Trophoblast cell (in vitro differentiated cells and primary cell): ENCODE measurements around the gene RGS3.

Experiments
- DNase-seq, 2 donors: peaks; one replicate each; pipeline ENCODE4 v3.0.0-alpha.2; 2016
- H2AFZ ChIP-seq: 2 replicates; pipeline ENCODE4 v1.6.1; 2013; ENCODE audit warnings: low read length, moderate library complexity, mild to moderate bottlenecking; ENCODE audit not compliant: insufficient read depth, poor library complexity
- H2AK5ac ChIP-seq: 2 replicates; pipeline ENCODE4 v1.6.1; 2013; ENCODE audit warnings: mild to moderate bottlenecking, low read length
- H2BK120ac ChIP-seq: 2 replicates; pipeline ENCODE4 v1.6.1; 2013; ENCODE audit warnings: low read length, mild to moderate bottlenecking, moderate library complexity; ENCODE audit not compliant: insufficient read depth, poor library complexity
- H2BK12ac ChIP-seq: 2 replicates; pipeline ENCODE4 v1.6.1; 2013; ENCODE audit warnings: mild to moderate bottlenecking, low read length, moderate library complexity
- H2BK5ac ChIP-seq: 2 replicates; pipeline ENCODE4 v1.6.1; 2013; ENCODE audit warnings: low read length, low read depth, moderate library complexity, mild to moderate bottlenecking; ENCODE audit not compliant: poor library complexity
- H3K14ac ChIP-seq: 2 replicates; pipeline ENCODE4 v1.6.1; 2013; ENCODE audit warnings: mild to moderate bottlenecking, low read length
- H3K18ac ChIP-seq: 2 replicates; pipeline ENCODE4 v1.6.1; 2013; ENCODE audit warnings: mild to moderate bottlenecking, low read length
- H3K23ac ChIP-seq: 2 replicates; pipeline ENCODE4 v1.6.1; 2013; ENCODE audit warnings: low read length
- H3K27ac ChIP-seq: 2 replicates; pipeline ENCODE4 v1.5.1; 2013; ENCODE audit warnings: low read depth, mild to moderate bottlenecking, inconsistent platforms, low read length, moderate library complexity
- H3K27me3 ChIP-seq: 2 replicates; pipeline ENCODE4 v1.6.1; 2013; ENCODE audit warnings: inconsistent platforms, mild to moderate bottlenecking, low read length, moderate library complexity; ENCODE audit not compliant: insufficient read depth
- H3K36me3 ChIP-seq, 2 experiments: 1 replicate in 1 of 2; 2 replicates in 1 of 2; pipeline ENCODE4 v1.6.1; 2013; ENCODE audit warnings: low read length in 2 of 2, mild to moderate bottlenecking in 2 of 2, moderate library complexity in 1 of 2; ENCODE audit not compliant: insufficient read depth in 2 of 2, control insufficient read depth in 1 of 2
- H3K4ac ChIP-seq: 2 replicates; pipeline ENCODE4 v1.6.1; 2013; ENCODE audit warnings: low read depth, mild to moderate bottlenecking, low read length, moderate library complexity
- H3K4me1 ChIP-seq, 2 experiments: 1 replicate in 1 of 2; 2 replicates in 1 of 2; pipeline ENCODE4 v1.6.1; 2013; ENCODE audit warnings: low read length in 2 of 2, mild to moderate bottlenecking in 2 of 2, moderate library complexity in 1 of 2; ENCODE audit not compliant: insufficient read depth in 2 of 2, control insufficient read depth in 1 of 2
- H3K4me2 ChIP-seq: 2 replicates; pipeline ENCODE4 v1.6.1; 2013; ENCODE audit warnings: inconsistent platforms, mild to moderate bottlenecking, low read length, moderate library complexity
- H3K4me3 ChIP-seq: 2 replicates; pipeline ENCODE4 v1.5.1; 2013; ENCODE audit warnings: mild to moderate bottlenecking, low read depth, low read length, inconsistent platforms
- H3K79me1 ChIP-seq: one replicate; pipeline ENCODE4 v1.6.1; 2013; ENCODE audit warnings: low read length
- H3K79me2 ChIP-seq: 2 replicates; pipeline ENCODE4 v1.6.1; 2013; ENCODE audit warnings: low read length, mild to moderate bottlenecking; ENCODE audit not compliant: control insufficient read depth, insufficient read depth, poor library complexity
- H3K9ac ChIP-seq: 2 replicates; pipeline ENCODE4 v1.6.1; 2013; ENCODE audit warnings: mild to moderate bottlenecking, low read length
- H3K9me3 ChIP-seq: 2 replicates; pipeline ENCODE4 v1.6.1; 2013; ENCODE audit warnings: low read depth, mild to moderate bottlenecking, control low read depth, inconsistent platforms, low read length; ENCODE audit not compliant: insufficient read depth
- H4K12ac ChIP-seq: 2 replicates; pipeline ENCODE4 v1.6.1; 2013; ENCODE audit warnings: low read depth, mild to moderate bottlenecking, low read length, moderate library complexity
- H4K8ac ChIP-seq: 2 replicates; pipeline ENCODE4 v1.6.1; 2013; ENCODE audit warnings: low read depth, mild to moderate bottlenecking, low read length, moderate library complexity
- H4K91ac ChIP-seq: one replicate; pipeline ENCODE4 v1.6.1; 2013; ENCODE audit warnings: low read depth, mild to moderate bottlenecking, low read length, moderate library complexity
- WGBS: extraction: QIAGEN DNeasy Blood & Tissue Kit; methylation state at CpG from one replicate; pipeline ENCODE4 v1.1.7; 2013; ENCODE audit warnings: missing lambda C conversion rate; ENCODE audit not compliant: insufficient read length, insufficient coverage; ENCODE audit errors: extremely low coverage; 5-methylcytosine and 5-hydroxymethylcytosine counted together

RGS3 gene

DNA sequence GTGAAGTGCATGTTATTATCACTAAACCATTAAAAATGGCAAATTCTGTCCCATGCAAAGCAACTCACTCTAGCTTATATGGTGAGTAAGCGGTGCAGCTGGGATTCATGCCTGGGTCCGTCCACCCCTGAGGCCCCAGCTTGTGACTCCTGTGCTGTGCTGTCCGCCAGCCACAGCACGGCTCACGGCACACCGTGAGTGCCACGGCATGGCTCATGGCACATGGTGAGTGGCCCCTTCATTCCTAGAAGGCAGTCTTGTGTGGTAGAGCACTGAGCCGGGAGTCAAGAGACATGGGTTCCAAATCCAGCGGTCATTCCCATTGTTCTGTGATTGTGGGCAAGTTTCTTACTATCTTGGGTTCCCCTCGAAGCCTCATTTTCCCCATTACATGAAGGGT is 18.8 kb downstream of the RGS3 start:
- Histone ChIP-seq H4K8ac (no peak overlapping the region), H3K9me3 (no peaks in the 10 kb centered on the region), H3K4me2 (no peak overlapping the region), H3K9ac (no peak overlapping the region), H3K4me1 (peaks cover 12 to 18% of the 10 kb centered on the region in 2 experiments), H3K36me3 (peaks cover 0 to 2% of the 10 kb centered on the region in 2 experiments), H3K79me1 (peaks cover 2% of the 10 kb centered on the region), H2BK5ac (no peak overlapping the region), H2BK12ac (no peak overlapping the region), H3K27ac (no peak overlapping the region), H3K4ac (no peak overlapping the region), H4K91ac (no peak overlapping the region), H3K23ac (no peak overlapping the region), H3K4me3 (no peak overlapping the region), H4K12ac (no peak overlapping the region), H2AFZ (no peak overlapping the region), H3K14ac (no peak overlapping the region), H3K79me2 (peaks cover 1% of the 10 kb centered on the region), H3K27me3 (no peaks in the 10 kb centered on the region), H2AK5ac (no peak overlapping the region), H2BK120ac (no peak overlapping the region), H3K18ac (no peak overlapping the region)
- WGBS, result no CpG with 5 or more reads among the region's 10 CpGs
- no peak for DNase-seq

DNA sequence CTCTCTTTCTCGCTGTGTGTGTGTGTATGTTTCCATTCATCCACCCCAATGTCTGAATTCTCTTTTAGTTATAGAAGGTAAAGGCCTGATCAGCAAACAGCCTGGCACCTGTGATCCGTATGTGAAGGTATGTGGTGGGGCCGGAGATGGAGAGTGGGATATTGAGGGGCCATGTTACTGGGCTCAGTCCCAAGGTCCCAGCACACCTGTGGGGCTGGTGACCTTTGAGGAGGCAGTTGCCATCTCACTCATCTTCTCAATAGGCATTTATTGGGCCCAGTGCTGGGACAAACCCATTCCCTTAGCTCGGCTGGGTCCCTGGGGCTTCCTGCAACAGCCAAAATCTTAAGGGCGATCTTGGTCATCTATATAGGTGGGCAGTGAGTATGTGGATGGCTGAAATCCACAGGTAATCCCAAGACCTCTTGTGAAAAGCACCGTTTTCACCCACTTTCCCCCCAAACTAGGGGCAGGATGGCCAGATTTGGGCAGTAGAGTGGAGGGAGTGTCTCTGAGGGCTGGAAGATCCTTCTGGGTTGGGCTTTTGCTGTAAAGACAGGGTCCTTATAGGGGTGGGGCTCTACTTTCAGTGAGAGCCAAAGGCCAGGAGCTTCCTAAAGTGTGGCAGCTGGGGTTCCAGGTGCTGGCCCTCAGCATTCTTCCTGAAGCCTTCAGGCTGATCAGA is 19.6 kb downstream of the RGS3 start:
- H3K18ac ChIP-seq, result no peak overlapping the region
- H3K4me1 ChIP-seq, result peaks cover 12 to 20% of the 10 kb centered on the region in 2 experiments
- H3K4me2 ChIP-seq, result no peak overlapping the region
- no peak overlapping the region for H4K8ac ChIP-seq
- no peak overlapping the region for H3K14ac ChIP-seq
- H3K4me3 ChIP-seq, result no peak overlapping the region
- WGBS, result no CpG with 5 or more reads among the region's 6 CpGs
- no peak overlapping the region for H3K27ac ChIP-seq
- H3K9me3 ChIP-seq, result no peaks in the 10 kb centered on the region
- H3K4ac ChIP-seq, result no peak overlapping the region
- peaks cover 2% of the 10 kb centered on the region for H3K79me1 ChIP-seq
- no peak overlapping the region for H4K91ac ChIP-seq
- H3K27me3 ChIP-seq, result no peaks in the 10 kb centered on the region
- H2BK5ac ChIP-seq, result no peak overlapping the region
- H4K12ac ChIP-seq, result no peak overlapping the region
- H2AK5ac ChIP-seq, result peak overlapping the region; percentile 19
- peak overlapping the region; percentile 46 for H2BK12ac ChIP-seq
- peaks cover 1% of the 10 kb centered on the region for H3K79me2 ChIP-seq
- no peak overlapping the region for H2AFZ ChIP-seq
- H3K23ac ChIP-seq, result no peak overlapping the region
- no peak overlapping the region for H3K9ac ChIP-seq
- DNase-seq, result no peak
- no peak overlapping the region for H2BK120ac ChIP-seq
- peaks cover 0 to 2% of the 10 kb centered on the region in 2 experiments for H3K36me3 ChIP-seq

DNA sequence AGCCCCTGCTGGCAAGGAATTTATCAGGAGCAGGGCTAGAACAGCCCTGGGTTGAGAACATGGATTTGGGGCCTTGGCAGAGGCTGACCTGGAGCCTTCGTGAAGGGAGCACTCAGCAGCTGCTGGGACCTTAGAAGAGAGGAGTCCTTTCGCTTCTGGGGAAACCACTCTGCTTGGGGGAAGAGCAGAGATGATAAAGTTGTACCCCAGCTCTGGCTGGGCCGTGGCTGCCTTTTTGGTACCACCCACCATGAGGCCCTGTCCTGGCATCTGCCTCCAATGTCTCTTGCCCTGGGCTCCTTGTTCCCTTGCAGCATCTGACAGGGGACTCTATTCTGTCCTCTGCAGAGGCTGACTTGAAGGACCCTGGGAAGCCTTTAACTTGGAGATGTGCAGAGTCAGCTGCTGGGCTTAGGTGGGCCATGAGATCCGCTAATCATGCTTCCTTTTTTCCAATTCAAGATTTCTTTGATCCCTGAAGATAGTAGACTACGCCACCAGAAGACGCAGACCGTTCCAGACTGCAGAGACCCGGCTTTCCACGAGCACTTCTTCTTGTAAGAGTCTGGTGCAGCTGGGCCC is 20.2 kb downstream of the RGS3 start:
- peaks cover 2% of the 10 kb centered on the region for H3K79me1 ChIP-seq
- H3K27me3 ChIP-seq, result no peaks in the 10 kb centered on the region
- no CpG with 5 or more reads among the region's 9 CpGs for WGBS
- H3K4me3 ChIP-seq, result no peak overlapping the region
- H2BK12ac ChIP-seq, result peak overlapping the region; percentile 46
- DNase-seq, result no peak
- H3K4me2 ChIP-seq, result no peak overlapping the region
- H3K9ac ChIP-seq, result no peak overlapping the region
- H4K8ac ChIP-seq, result no peak overlapping the region
- H3K36me3 ChIP-seq, result peaks cover 0 to 2% of the 10 kb centered on the region in 2 experiments
- peaks cover 12 to 20% of the 10 kb centered on the region in 2 experiments for H3K4me1 ChIP-seq
- no peak overlapping the region for H3K18ac ChIP-seq
- no peak overlapping the region for H2BK5ac ChIP-seq
- H4K91ac ChIP-seq, result no peak overlapping the region
- H2BK120ac ChIP-seq, result no peak overlapping the region
- no peak overlapping the region for H4K12ac ChIP-seq
- H3K4ac ChIP-seq, result no peak overlapping the region
- H2AK5ac ChIP-seq, result peak overlapping the region; percentile 19
- no peak overlapping the region for H3K23ac ChIP-seq
- no peak overlapping the region for H3K14ac ChIP-seq
- peaks cover 1% of the 10 kb centered on the region for H3K79me2 ChIP-seq
- no peaks in the 10 kb centered on the region for H3K9me3 ChIP-seq
- H2AFZ ChIP-seq, result peak overlapping the region; percentile 5
- no peak overlapping the region for H3K27ac ChIP-seq

DNA sequence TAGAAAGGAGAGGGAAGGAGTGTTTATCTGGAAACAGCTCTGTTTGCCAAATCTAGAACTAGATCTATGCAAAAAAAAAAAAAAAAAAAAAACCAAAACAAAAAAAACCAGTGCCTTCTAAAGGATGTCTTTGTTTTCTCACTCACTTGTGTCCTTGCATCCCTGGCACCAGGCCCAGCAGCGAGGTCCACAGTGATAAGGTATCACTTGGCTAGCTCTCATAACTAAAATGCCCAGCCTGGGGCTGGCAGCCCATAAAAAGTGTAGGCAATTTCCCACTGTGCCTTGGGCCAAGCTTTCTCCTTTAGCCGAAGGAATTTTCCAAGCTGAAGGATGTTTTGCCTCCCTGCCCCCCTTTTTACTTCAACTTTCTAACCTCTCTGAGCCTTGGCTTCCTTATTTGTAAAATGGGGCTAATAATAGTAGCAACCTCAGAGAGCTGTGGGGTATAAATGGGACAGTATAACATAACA is 20.8 kb downstream of the RGS3 start:
- H2BK12ac ChIP-seq, result no peak overlapping the region
- H3K14ac ChIP-seq, result no peak overlapping the region
- no peaks in the 10 kb centered on the region for H3K9me3 ChIP-seq
- no peak overlapping the region for H4K12ac ChIP-seq
- peaks cover 2% of the 10 kb centered on the region for H3K79me1 ChIP-seq
- H2AFZ ChIP-seq, result no peak overlapping the region
- H2BK5ac ChIP-seq, result no peak overlapping the region
- no peak overlapping the region for H4K91ac ChIP-seq
- no peaks in the 10 kb centered on the region for H3K36me3 ChIP-seq
- H2AK5ac ChIP-seq, result no peak overlapping the region
- no CpG with 5 or more reads among the region's 2 CpGs for WGBS
- peaks cover 9 to 17% of the 10 kb centered on the region in 2 experiments for H3K4me1 ChIP-seq
- no peak overlapping the region for H3K4me3 ChIP-seq
- H2BK120ac ChIP-seq, result no peak overlapping the region
- H3K4me2 ChIP-seq, result no peak overlapping the region
- peaks cover 1% of the 10 kb centered on the region for H3K79me2 ChIP-seq
- H3K27ac ChIP-seq, result no peak overlapping the region
- H3K9ac ChIP-seq, result no peak overlapping the region
- H3K4ac ChIP-seq, result no peak overlapping the region
- DNase-seq, result no peak
- no peak overlapping the region for H4K8ac ChIP-seq
- no peak overlapping the region for H3K18ac ChIP-seq
- H3K23ac ChIP-seq, result no peak overlapping the region
- no peaks in the 10 kb centered on the region for H3K27me3 ChIP-seq
